ENCODE measurements around the gene DMD. TPM values are rescaled to one million over a fixed set of nuclear protein-coding genes. Genes with fewer than 3 reads are reported as not detected.
"Not testable (repeated sequence)": the region's sequence is repeated elsewhere in the genome, so short reads cannot be mapped to it uniquely, and the experiment has no call there.

The DMD gene
- total and polyA plus RNA-seq, 3 experiments from 2014 or later, result 0.03 to 0.48 (median 0.40) TPM

GRCh38 chrX:33106737-33107136, 104.6 kb downstream of the DMD start:
- H3K9me3 ChIP-seq (ENCODE audit: low read length), result no peaks in the 10 kb centered on the region
- H3K4me1 Mint-ChIP-seq, result no peaks in the 10 kb centered on the region
- H3K27me3 Mint-ChIP-seq, result no peaks in the 10 kb centered on the region
- POLR2A ChIA-PET, result no interaction called here
- H3K4me3 Mint-ChIP-seq, result no peak overlapping the region
- H3K27ac Mint-ChIP-seq, result no peak overlapping the region
- peaks cover 0 to 3% (median 0%) of the 10 kb centered on the region in 5 donors for H3K9me3 Mint-ChIP-seq
- H3K4me1 ChIP-seq (ENCODE audit: insufficient read depth, low read length), result no peaks in the 10 kb centered on the region
- no peak overlapping the region for H3K4me3 ChIP-seq (ENCODE audit: low read length)
- H3K27ac ChIP-seq (ENCODE audit: low read depth, low read length), result no peak overlapping the region
- no peaks in the 10 kb centered on the region for H3K36me3 Mint-ChIP-seq
- DNase-seq, result no peak
- no peaks in the 10 kb centered on the region for H3K36me3 ChIP-seq (ENCODE audit: insufficient read depth, low read length)
- no peaks in the 10 kb centered on the region for H3K27me3 ChIP-seq (ENCODE audit: insufficient read depth, low read length, poor library complexity, severe bottlenecking)
- CTCF ChIA-PET, result no interaction called here

GRCh38 chrX:33095079-33095478, 116.3 kb downstream of the DMD start:
- POLR2A ChIA-PET, result no interaction called here
- H3K27ac Mint-ChIP-seq, result no peak overlapping the region
- no peaks in the 10 kb centered on the region for H3K4me1 Mint-ChIP-seq
- Histone ChIP-seq H3K27ac (ENCODE audit: low read depth, low read length) (no peak overlapping the region), H3K4me1 (ENCODE audit: insufficient read depth, low read length) (no peaks in the 10 kb centered on the region), H3K9me3 (ENCODE audit: low read length) (no peaks in the 10 kb centered on the region), H3K4me3 (ENCODE audit: low read length) (no peak overlapping the region), H3K36me3 (ENCODE audit: insufficient read depth, low read length) (no peaks in the 10 kb centered on the region), H3K27me3 (ENCODE audit: insufficient read depth, low read length, poor library complexity, severe bottlenecking) (no peaks in the 10 kb centered on the region)
- no peaks in the 10 kb centered on the region for H3K27me3 Mint-ChIP-seq
- H3K9me3 Mint-ChIP-seq, result peaks cover 0 to 5% (median 0%) of the 10 kb centered on the region in 5 donors
- CTCF ChIA-PET, result no interaction called here
- H3K4me3 Mint-ChIP-seq, result no peak overlapping the region
- DNase-seq, result no peak
- H3K36me3 Mint-ChIP-seq, result no peaks in the 10 kb centered on the region

- Histone ChIP-seq H3K9me3 (ENCODE audit: low read length) (no peaks in the 10 kb centered on the region), H3K4me3 (ENCODE audit: low read length) (no peak overlapping the region), H3K27ac (ENCODE audit: low read depth, low read length) (no peak overlapping the region), H3K36me3 (ENCODE audit: insufficient read depth, low read length) (no peaks in the 10 kb centered on the region), H3K4me1 (ENCODE audit: insufficient read depth, low read length) (no peaks in the 10 kb centered on the region), H3K27me3 (ENCODE audit: insufficient read depth, low read length, poor library complexity, severe bottlenecking) (no peaks in the 10 kb centered on the region)
- Mint-ChIP-seq H3K36me3 (no peaks in the 10 kb centered on the region), H3K4me1 (no peaks in the 10 kb centered on the region), H3K27me3 (no peaks in the 10 kb centered on the region), H3K27ac (no peak overlapping the region), H3K4me3 (no peak overlapping the region), H3K9me3 (peaks cover 0 to 2% (median 2%) of the 10 kb centered on the region in 5 donors)
- POLR2A ChIA-PET, result no interaction called here
- no peak for DNase-seq
- CTCF ChIA-PET, result no interaction called here
These were observed 123.9 kb downstream of the DMD start for GRCh38 chrX:33087411-33087810.

- CTCF ChIA-PET, result no interaction called here
- H3K4me3 Mint-ChIP-seq, result no peak overlapping the region
- H3K9me3 ChIP-seq (ENCODE audit: low read length), result no peaks in the 10 kb centered on the region
- no peaks in the 10 kb centered on the region for H3K36me3 Mint-ChIP-seq
- POLR2A ChIA-PET, result no interaction called here
- H3K4me3 ChIP-seq (ENCODE audit: low read length), result no peak overlapping the region
- no peaks in the 10 kb centered on the region for H3K36me3 ChIP-seq (ENCODE audit: insufficient read depth, low read length)
- no peaks in the 10 kb centered on the region for H3K27me3 Mint-ChIP-seq
- DNase-seq, result no peak
- no peak overlapping the region for H3K27ac Mint-ChIP-seq
- peaks cover 0 to 2% (median 2%) of the 10 kb centered on the region in 5 donors for H3K9me3 Mint-ChIP-seq
- no peaks in the 10 kb centered on the region for H3K4me1 ChIP-seq (ENCODE audit: insufficient read depth, low read length)
- no peak overlapping the region for H3K27ac ChIP-seq (ENCODE audit: low read depth, low read length)
- H3K27me3 ChIP-seq (ENCODE audit: insufficient read depth, low read length, poor library complexity, severe bottlenecking), result no peaks in the 10 kb centered on the region
- H3K4me1 Mint-ChIP-seq, result no peaks in the 10 kb centered on the region
These were observed 124.5 kb downstream of the DMD start for GRCh38 chrX:33086886-33087285.

- POLR2A ChIA-PET, result no interaction called here
- Mint-ChIP-seq H3K4me1 (no peaks in the 10 kb centered on the region), H3K27me3 (no peaks in the 10 kb centered on the region)
These were observed 129.0 kb downstream of the DMD start for GRCh38 chrX:33082371-33082770.

GRCh38 chrX:33078273-33078672, 133.1 kb downstream of the DMD start:
- H3K27me3 Mint-ChIP-seq, result peaks cover 0 to 2% of the 10 kb centered on the region in 2 donors
- no peak overlapping the region for H3K4me3 Mint-ChIP-seq
- Histone ChIP-seq H3K36me3 (ENCODE audit: insufficient read depth, low read length) (no peaks in the 10 kb centered on the region), H3K4me1 (ENCODE audit: insufficient read depth, low read length) (no peaks in the 10 kb centered on the region), H3K27ac (ENCODE audit: low read depth, low read length) (no peak overlapping the region), H3K27me3 (ENCODE audit: insufficient read depth, low read length, poor library complexity, severe bottlenecking) (no peaks in the 10 kb centered on the region), H3K4me3 (ENCODE audit: low read length) (no peak overlapping the region), H3K9me3 (ENCODE audit: low read length) (no peaks in the 10 kb centered on the region)
- peaks cover 0 to 4% (median under 1%) of the 10 kb centered on the region in 5 donors for H3K9me3 Mint-ChIP-seq
- H3K27ac Mint-ChIP-seq, result no peak overlapping the region
- ChIA-PET CTCF (no interaction called here), POLR2A (no interaction called here)
- H3K36me3 Mint-ChIP-seq, result no peaks in the 10 kb centered on the region
- no peaks in the 10 kb centered on the region for H3K4me1 Mint-ChIP-seq
- DNase-seq, result no peak

More at GRCh38 chrX:33082371-33082770, 129.0 kb downstream of the DMD start:
- no peak for DNase-seq
- CTCF ChIA-PET, result no interaction called here
- Histone ChIP-seq H3K27me3 (ENCODE audit: insufficient read depth, low read length, poor library complexity, severe bottlenecking) (no peaks in the 10 kb centered on the region), H3K27ac (ENCODE audit: low read depth, low read length) (no peak overlapping the region), H3K9me3 (ENCODE audit: low read length) (no peaks in the 10 kb centered on the region), H3K4me1 (ENCODE audit: insufficient read depth, low read length) (no peaks in the 10 kb centered on the region), H3K36me3 (ENCODE audit: insufficient read depth, low read length) (no peaks in the 10 kb centered on the region), H3K4me3 (ENCODE audit: low read length) (no peak overlapping the region)
- H3K27ac Mint-ChIP-seq, result no peak overlapping the region
- H3K4me3 Mint-ChIP-seq, result no peak overlapping the region
- no peaks in the 10 kb centered on the region for H3K36me3 Mint-ChIP-seq
- H3K9me3 Mint-ChIP-seq, result peaks cover 0 to 2% (median 0%) of the 10 kb centered on the region in 5 donors

GRCh38 chrX:33073660-33074059, 137.7 kb downstream of the DMD start:
- not testable (repeated sequence) for H3K27me3 Mint-ChIP-seq

GRCh38 chrX:33065415-33065814, 145.9 kb downstream of the DMD start:
- no peaks in the 10 kb centered on the region for H3K9me3 ChIP-seq (ENCODE audit: low read length)
- ChIA-PET POLR2A (no interaction called here), CTCF (no interaction called here)
- Mint-ChIP-seq H3K4me3 (no peak overlapping the region), H3K36me3 (no peaks in the 10 kb centered on the region), H3K27ac (no peak overlapping the region), H3K9me3 (peaks cover 0 to 10% (median 0%) of the 10 kb centered on the region in 5 donors), H3K4me1 (no peaks in the 10 kb centered on the region), H3K27me3 (no peaks in the 10 kb centered on the region)
- H3K36me3 ChIP-seq (ENCODE audit: insufficient read depth, low read length), result no peaks in the 10 kb centered on the region
- H3K4me3 ChIP-seq (ENCODE audit: low read length), result no peak overlapping the region
- H3K27ac ChIP-seq (ENCODE audit: low read depth, low read length), result no peak overlapping the region
- no peaks in the 10 kb centered on the region for H3K4me1 ChIP-seq (ENCODE audit: insufficient read depth, low read length)
- no peaks in the 10 kb centered on the region for H3K27me3 ChIP-seq (ENCODE audit: insufficient read depth, low read length, poor library complexity, severe bottlenecking)
- no peak for DNase-seq

More at GRCh38 chrX:33073660-33074059, 137.7 kb downstream of the DMD start:
- H3K9me3 ChIP-seq (ENCODE audit: low read length); H3K27ac Mint-ChIP-seq; POLR2A ChIA-PET; H3K36me3 Mint-ChIP-seq; H3K27ac ChIP-seq (ENCODE audit: low read depth, low read length); H3K4me3 Mint-ChIP-seq; H3K36me3 ChIP-seq (ENCODE audit: insufficient read depth, low read length); H3K4me3 ChIP-seq (ENCODE audit: low read length); H3K9me3 Mint-ChIP-seq; H3K4me1 Mint-ChIP-seq; H3K4me1 ChIP-seq (ENCODE audit: insufficient read depth, low read length); CTCF ChIA-PET; H3K27me3 ChIP-seq (ENCODE audit: insufficient read depth, low read length, poor library complexity, severe bottlenecking); DNase-seq: not testable (repeated sequence)

GRCh38 chrX:33062041-33062440, 149.3 kb downstream of the DMD start:
- Mint-ChIP-seq H3K4me3 (no peak overlapping the region), H3K27ac (no peak overlapping the region), H3K4me1 (no peaks in the 10 kb centered on the region), H3K36me3 (no peaks in the 10 kb centered on the region), H3K9me3 (peaks cover 0 to 6% (median 3%) of the 10 kb centered on the region in 5 donors), H3K27me3 (peaks cover 0 to 2% of the 10 kb centered on the region in 2 donors)
- POLR2A ChIA-PET, result no interaction called here
- Histone ChIP-seq H3K4me1 (ENCODE audit: insufficient read depth, low read length) (no peaks in the 10 kb centered on the region), H3K36me3 (ENCODE audit: insufficient read depth, low read length) (no peaks in the 10 kb centered on the region), H3K27ac (ENCODE audit: low read depth, low read length) (no peak overlapping the region), H3K27me3 (ENCODE audit: insufficient read depth, low read length, poor library complexity, severe bottlenecking) (no peaks in the 10 kb centered on the region), H3K9me3 (ENCODE audit: low read length) (no peaks in the 10 kb centered on the region), H3K4me3 (ENCODE audit: low read length) (no peak overlapping the region)
- CTCF ChIA-PET, result no interaction called here
- DNase-seq, result no peak

Measured in CD8-positive, alpha-beta memory T cell (primary cell).